HG03575 (cell line): ENCODE measurements around the gene NPIPB13.
"Not testable (repeated sequence)": the region's sequence is repeated elsewhere in the genome, so short reads cannot be mapped to it uniquely, and the experiment has no call there.

Experiments
- ATAC-seq: cut with Tn5 transposase; IDR thresholded peaks from one replicate; pipeline ENCODE4 v1.9.1; 2021; ENCODE audit not compliant: unreplicated experiment, insufficient number of reproducible peaks, low FRiP score; ENCODE audit errors: extremely low read depth

Gene NPIPB13

DNA sequence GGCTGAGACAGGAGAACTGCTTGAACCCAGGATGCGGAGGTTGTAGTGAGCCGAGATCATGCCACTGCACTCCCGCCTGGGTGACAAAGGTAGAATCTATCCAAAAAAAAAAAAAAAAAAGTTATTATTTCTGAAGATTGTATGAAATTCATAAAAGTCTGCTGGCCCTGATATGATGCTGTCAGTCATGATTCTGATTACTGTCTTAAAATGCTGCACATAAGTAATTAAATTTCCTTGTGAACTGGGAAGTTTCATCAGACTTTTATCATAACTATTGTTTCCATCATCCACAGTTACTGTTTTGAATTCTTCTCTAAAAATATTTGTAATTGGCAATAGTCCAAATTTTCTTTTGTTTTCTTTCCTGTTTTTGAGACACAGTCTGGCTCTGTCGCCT, at the start of gene NPIPB13:
TSS of gene NPIPB13 (minus strand) at position 101 of the 400 bp plus-strand sequence. CDS start 2,906 bp downstream, outside the sequence.
- not testable (repeated sequence) for ATAC-seq

- ATAC-seq: not testable (repeated sequence)
These were observed 34.1 kb upstream of the NPIPB13 start for GRCh38 chr16:30282357-30282756.

GRCh38 chr16:30278523-30278922, 30.2 kb upstream of the NPIPB13 start:
- ATAC-seq: not testable (repeated sequence)

DNA sequence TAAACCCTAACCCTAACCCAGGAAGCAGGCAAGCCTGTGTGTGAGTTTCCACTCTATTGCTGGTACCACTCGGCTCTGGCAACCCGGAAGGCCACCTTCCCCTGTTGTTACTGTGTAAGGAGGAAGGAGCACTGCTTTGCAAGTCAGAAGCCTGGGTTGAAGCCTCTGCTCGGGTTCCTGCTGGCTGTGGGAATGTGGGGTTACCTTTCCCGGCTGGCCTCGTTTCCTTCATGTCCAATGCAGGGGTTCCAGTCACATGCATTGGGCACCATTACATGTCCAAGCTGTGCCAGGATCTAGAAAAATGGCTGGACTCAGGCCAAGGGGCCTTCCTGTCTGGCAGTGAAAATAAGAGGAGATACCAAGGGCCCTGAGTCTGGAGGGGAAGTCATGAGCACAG, 31.2 kb downstream of the NPIPB13 start:
- ATAC-seq: not testable (repeated sequence)

- ATAC-seq: not testable (repeated sequence)
These were observed 36.9 kb downstream of the NPIPB13 start for GRCh38 chr16:30211414-30211813.

GRCh38 chr16:30209032-30209431, 39.2 kb downstream of the NPIPB13 start:
- not testable (repeated sequence) for ATAC-seq

- ATAC-seq: not testable (repeated sequence)
These were observed 41.1 kb downstream of the NPIPB13 start for GRCh38 chr16:30207063-30207704.

GRCh38 chr16:30206252-30206651, 42.0 kb downstream of the NPIPB13 start:
- ATAC-seq: not testable (repeated sequence)

- ATAC-seq: not testable (repeated sequence)
These were observed 42.6 kb downstream of the NPIPB13 start for GRCh38 chr16:30205541-30206236.

DNA sequence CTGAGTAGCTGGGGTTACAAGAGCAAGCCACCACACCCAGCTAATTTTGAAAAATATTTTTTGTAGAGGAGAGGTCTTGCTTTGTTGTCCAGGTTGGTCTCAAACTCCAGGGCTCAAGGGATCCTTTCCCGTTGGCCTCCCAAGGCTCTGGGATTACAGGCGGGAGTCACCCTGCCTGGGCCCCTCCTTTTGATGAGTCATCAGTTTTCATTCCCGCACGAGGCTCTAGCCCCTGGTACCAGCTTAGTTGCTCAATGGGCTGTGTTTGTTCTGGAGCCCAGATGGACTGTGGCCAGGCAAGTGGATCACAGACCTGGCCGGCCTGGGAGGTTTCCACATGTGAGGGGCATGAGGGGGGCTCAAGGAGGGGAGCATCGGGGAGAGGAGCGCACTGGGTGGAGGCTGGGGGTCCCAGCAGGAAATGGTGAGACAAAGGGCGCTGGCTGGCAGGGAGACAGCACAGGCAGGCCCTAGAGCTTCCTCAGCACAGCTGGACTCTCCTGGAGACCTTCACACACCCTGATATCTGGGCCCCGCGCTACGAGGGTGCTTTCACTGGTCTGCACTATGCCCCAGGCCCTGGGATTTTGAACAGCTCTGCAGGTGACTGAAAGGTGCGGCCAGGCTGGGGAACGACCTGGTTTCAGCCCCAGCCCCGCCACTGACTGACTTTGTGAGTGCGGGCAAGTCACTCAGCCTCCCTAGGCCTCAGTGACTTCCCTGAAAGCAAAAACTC, 48.5 kb downstream of the NPIPB13 start:
- not testable (repeated sequence) for ATAC-seq

DNA sequence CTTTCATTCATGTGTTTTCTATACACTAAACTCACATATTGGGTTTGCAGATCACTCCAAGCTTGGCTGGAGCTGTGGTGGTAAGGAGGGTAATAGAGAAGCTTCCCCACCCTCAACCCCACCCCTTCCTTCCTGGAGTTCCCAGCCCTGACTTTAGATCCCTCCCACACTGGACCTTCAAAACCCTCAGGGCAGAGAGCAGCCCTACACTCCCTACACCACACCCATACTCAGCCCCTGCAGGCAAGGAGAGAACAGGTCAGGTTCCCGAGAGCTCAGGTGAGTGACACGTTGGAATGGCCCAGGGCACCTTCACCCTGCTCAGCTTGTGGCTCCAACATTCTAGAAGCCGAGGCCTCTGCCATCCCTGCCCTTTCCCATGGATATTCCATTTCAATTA, 49.2 kb downstream of the NPIPB13 start, which contains the start of gene SULT1A3:
TSS of gene SULT1A3 (plus strand) at position 207 of the 400 bp plus-strand sequence. CDS start 1,474 bp downstream, outside the sequence.
- not testable (repeated sequence) for ATAC-seq
